Umbilical cord (tissue), 2 donors: ENCODE data around the gene H1-8. TPM values are rescaled to one million over a fixed set of nuclear protein-coding genes. Genes with fewer than 3 reads are reported as not detected.
A peak's percentile ranks its signal among the peaks of the same experiment; 100 is the strongest.

Experiments
- DNase-seq: peaks from one replicate; pipeline ENCODE4 v3.0.0-alpha.2; 2015; ENCODE audit warnings: low spot score
- total RNA-seq: library from RNA; depleted of rRNA; stranded (reverse); fragments of >200 nt; gene quantifications from one replicate; pipeline ENCODE4 v1.2.3, GENCODE V29; 2014; ENCODE audit warnings: low replicate concordance; ENCODE audit not compliant: insufficient read depth

The H1-8 gene
- total RNA-seq, 1 donor from 2014 or later: not detected

GRCh38 chr3:129556358-129556695 lies 13.4 kb downstream of the H1-8 start:
- no peak for DNase-seq

- DNase-seq: no peak
These were observed 14.0 kb downstream of the H1-8 start for GRCh38 chr3:129556890-129557547.

DNA sequence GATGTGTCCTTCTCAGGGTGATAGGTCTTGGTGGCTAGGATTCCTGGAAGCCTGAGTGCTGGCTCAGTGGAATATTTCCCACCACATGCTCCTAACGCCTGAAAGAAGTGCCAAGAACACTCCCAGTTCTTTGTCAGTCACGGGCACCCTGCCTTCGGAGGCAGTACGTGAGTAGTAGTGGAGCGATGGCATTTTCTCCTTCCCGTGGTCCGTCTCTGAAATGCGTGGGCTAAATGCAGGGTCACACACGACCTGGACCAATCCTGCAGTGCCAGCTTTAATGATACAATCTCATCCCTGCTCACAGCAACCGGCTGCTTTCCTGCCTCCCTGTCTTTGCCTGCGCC lies 14.5 kb downstream of the H1-8 start:
- peak; percentile 56 for DNase-seq

DNA sequence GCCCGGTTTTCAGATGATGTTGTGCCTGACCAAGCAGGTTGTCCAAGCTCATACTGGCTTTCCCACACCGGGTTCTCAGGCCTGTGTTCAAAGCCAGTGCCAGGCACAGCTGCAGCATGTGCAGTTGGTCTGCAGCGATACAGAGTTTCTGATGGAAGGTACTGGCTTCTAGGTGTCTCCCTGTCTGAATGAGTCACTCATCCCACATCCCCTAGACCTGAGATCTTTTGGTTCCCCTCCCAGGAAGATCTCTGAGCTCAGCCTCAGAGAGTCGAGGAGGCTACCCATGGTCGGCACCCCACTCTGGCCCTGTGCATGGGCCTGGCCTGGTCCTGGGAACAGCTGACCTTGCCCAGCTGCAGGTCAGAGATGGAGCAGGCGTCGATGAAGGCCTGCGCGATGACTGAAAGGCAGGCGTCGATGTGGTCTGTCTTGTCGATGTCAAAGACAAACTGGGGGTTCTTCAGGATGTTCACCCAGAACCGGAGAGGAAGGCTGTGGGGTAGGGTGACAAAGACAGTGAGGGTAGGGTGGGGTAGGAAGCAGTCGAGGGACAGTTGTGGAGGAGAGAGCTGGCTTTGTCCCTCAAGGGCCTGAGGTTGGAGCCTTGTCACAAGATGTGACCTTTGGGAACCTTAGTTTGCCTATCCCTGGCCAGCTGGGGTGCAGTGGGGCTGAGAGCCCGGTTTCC lies 15.3 kb downstream of the H1-8 start:
- no peak for DNase-seq

DNA sequence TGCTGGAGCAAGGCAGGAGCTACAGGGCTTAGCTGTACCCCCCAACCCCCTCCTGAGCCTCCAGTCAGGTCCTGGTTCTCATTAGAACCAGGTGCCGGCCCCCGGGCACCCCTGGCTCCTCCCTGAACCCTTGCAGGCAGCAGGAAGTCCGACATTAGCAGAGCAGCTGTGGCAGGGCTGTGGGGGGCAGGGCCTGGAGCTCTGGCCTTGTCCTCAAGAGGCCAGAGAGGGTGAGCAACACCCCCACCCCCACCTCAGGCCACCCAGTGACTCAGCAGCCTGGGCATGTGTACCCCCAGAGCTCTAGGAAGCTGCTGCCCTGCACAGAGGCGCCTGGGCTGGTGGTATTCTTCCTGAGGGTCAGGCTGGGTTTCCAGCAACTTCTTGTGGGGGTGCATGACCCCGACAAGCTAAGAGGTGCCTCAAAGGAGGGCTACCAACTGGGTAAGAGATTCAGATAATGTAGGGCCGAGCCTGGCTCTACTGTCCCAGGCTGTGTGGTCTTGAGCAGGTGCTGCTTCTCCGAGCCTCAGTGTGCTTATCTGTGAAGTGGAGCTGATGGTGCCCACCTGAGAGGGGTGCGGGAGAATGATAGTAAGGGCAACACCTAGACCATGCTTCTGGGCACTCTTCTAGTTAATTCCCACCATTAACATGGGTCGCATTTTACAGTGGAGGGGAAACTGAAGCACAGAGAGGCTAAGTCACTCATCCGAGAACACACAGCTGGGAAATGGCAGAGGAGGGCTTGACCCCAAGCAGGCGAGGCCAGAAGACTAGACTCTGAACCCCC lies 16.0 kb downstream of the H1-8 start:
- DNase-seq: peak; percentile 60

DNA sequence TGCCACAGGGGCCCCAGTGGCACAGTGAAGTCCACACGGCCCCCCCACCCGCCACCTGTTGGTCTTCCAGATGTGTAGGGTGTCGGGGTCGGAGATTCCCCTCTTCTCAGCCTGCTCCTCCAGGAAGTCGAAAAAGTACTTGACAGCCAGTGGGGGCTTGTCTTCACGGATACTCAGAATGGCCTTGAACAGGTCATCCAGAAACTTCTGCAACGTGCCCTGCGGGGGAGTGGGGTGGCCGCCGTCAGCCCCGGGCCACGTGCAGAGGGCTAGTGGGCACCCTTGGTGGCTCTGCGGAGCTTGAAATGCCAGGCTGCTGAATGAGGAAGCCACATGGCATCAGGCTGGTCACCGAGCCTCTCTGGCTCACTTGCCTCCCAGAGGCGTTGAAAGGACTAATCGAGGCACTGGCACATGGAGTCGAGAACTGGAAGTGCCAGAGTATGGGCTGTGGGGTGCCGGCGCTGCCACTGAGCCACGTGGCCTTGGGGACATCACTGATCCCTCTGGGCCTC lies 16.6 kb downstream of the H1-8 start:
- no peak for DNase-seq

DNA sequence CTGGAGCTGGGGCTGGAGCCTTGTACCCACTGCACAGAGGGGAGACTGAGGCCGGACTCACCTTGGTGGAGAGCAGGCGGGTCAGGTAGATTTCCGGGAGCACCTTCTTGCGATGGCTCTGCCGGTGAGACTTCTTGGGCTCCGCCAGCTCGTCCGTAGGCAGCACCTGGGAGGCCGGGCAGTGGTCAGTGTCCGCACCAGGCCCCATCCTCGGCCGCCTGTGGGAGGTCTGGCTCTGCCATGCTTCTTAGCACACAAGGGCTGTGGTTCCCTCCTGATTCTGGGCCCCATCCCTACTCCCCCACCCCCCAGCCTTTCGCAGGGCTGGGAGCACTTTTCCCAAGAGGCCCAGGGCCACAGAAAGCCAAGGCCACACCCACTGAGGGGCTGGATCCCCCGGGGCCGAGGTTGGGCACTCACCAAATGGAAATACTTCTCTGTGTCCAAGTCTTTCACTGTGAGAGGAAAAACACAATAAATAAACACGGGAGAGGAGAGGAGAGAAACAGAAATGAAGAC lies 17.4 kb downstream of the H1-8 start:
- peak; percentile 84 for DNase-seq

- DNase-seq: peak; percentile 96
These were observed 18.1 kb downstream of the H1-8 start for GRCh38 chr3:129560911-129561594.

- no peak for DNase-seq
These were observed 18.8 kb downstream of the H1-8 start for GRCh38 chr3:129561619-129562248.

- DNase-seq: no peak
These were observed 19.8 kb downstream of the H1-8 start for GRCh38 chr3:129562803-129563202.

GRCh38 chr3:129563332-129563731 lies 20.4 kb downstream of the H1-8 start:
- no peak for DNase-seq

DNA sequence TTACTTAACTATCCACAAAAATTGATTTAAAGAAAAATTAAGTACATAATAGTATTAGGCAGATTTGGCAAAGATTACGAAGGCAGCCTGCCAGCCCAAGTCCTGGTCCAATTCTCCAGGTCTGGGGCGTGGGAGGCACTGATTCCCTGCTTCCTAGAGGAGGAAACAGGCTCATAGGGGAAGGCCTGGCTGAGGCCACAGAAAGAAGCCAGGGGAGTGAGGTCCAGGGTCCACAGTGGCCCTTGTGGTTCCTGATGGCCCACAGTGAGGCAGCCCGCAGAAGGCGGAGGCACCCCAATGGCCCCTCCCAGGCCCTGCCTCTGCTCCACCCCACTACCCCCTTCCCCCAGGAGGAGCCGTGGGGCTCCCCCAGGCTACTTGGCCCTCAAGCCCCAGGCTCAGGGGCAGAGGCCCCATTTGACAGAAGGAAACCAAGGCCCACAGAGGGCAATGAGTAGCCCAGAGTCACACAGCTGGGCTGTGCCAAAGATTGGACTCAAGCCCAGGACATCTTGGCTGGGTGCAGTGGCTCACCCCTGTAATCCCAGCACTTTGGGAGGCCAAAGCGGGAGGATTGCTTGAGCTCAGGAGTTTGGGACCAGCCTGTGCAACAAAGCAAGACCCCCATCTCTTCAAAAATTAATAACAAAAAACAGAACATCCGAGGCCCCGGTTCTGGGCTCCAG lies 21.0 kb downstream of the H1-8 start:
- DNase-seq: no peak

DNA sequence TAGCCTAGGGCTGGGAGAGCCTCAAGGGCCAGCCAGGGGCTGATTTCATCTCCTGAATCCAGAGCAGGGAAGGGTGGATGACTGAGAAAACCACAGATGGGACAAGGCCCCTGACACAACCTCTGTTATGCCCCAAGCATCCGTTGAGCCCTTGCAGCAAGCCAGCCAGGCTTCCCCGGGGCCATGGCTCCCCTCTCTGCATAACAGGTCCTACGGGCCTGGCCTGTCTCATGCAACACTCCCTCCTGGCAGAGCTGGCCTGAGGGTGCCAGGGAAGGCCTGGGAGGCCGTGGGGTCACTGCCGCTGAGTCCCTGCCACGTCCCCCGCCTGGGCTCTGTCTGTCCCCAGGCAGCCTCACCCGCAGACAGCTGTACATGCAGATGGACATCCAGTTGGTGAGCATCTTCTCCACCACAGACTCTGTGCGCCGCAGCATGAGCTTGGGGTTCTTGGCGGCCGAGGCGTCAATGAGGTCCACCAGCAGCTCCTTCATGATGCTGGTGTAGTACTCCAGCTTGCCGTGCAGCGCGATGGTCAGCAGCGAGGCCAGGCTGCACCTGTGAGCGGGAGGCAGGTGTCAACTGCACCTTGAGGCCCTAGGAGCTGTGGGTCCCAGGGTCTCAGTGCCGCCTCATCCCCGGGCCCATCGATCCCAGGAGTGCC lies 22.1 kb downstream of the H1-8 start:
- no peak for DNase-seq

DNA sequence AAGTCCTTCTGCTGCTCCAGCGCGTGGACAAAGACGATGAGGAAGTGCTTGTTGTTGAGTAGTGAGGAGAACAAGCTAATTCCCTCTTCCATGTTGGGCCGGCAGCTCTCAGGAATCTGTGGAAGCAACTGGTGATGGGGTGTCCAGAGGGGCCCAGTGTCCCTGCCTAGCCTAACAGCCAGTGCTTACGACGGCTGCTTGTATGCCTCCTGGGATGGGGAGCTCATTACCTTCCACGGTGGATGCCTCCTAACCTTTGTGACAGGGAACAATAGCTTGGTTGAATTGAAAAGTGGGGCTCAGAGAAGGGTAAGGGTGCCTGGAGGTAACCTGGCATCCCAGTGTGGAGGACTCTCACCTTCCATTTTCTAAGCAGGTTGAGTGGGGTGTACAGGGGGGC lies 22.9 kb downstream of the H1-8 start:
- DNase-seq: no peak

GRCh38 chr3:129567176-129567705 lies 24.3 kb downstream of the H1-8 start:
- no peak for DNase-seq

DNA sequence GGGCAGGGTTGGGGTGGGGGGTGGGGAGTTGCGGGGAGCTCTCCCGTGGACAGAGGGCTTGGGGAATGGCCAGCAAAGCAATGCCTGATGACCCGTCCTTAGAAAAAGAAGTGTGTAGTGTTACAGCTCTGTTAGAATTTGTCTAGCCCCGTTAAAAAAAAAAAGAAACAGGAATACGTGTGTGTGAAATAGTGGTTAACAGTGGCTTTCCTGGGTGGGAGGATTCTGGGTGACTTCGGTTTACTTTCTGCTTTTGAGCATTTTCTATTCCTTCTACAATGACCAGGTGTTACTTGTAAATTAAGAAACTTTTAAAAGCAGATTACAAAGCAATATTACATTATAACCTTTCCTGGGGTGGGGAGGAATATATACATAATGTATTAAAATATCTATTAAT lies 25.0 kb downstream of the H1-8 start:
- DNase-seq: no peak

DNA sequence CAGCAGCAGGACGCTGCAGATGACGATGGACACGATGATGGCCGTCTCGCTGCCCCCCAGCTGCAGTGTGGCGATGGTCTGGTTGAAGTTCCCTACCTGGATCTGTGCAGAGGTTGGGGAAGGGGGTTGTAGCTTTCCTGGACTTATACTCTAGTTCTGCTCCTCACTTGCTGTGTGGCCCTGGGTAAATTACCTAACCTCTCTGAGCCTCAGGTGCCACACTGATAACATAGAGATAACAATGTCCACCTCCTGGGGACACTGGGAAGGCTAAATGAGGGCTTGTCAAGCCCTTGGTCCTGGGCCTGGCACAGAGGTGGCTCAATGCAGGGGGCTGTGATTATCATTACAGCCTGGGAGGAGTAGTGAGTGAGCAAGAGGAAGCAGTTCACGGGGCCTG lies 26.9 kb downstream of the H1-8 start:
- no peak for DNase-seq

GRCh38 chr3:129571605-129572547 lies 28.9 kb downstream of the H1-8 start:
- DNase-seq: no peak

- no peak for DNase-seq
These were observed 29.6 kb downstream of the H1-8 start for GRCh38 chr3:129572603-129573002.
